Breast epithelium (tissue), 4 donors: Measurements from ENCODE around the gene PXDN. TPM values are rescaled to one million over a fixed set of nuclear protein-coding genes. Genes with fewer than 3 reads are reported as not detected.

Experiments used
- DNase-seq, 2 donors: peaks; one replicate each; pipeline ENCODE4 v3.0.0-alpha.2; 2019; ENCODE audit warnings: low spot score in 2 of 2
- H3K27ac ChIP-seq, 2 donors: fragments of 200-600 bp; sonication (generic) in 1 of 2; one replicate each; pipeline ENCODE4 v1.5.1; 2016 to 2019; ENCODE audit warnings: mild to moderate bottlenecking in 1 of 2
- H3K27me3 ChIP-seq, 2 donors: fragments of 200-600 bp; sonication (generic) in 1 of 2; one replicate each; pipeline versions ENCODE4 v1.5.1 to v1.6.0; 2017 to 2019; ENCODE audit warnings: control low read depth in 1 of 2, mild to moderate bottlenecking in 1 of 2
- H3K36me3 ChIP-seq: fragments of 200-600 bp; one replicate; pipeline ENCODE4 v1.5.1; 2019
- H3K4me1 ChIP-seq, 2 donors: fragments of 200-600 bp; sonication (generic); one replicate each; pipeline ENCODE4 v1.5.1; 2016 to 2019; ENCODE audit warnings: control low read depth in 1 of 2
- H3K4me3 ChIP-seq, 3 donors: fragments of 200-600 bp; sonication (generic); 1 replicate in 2 of 3; 2 replicates in 1 of 3; pipeline ENCODE4 v1.5.1; 2016 to 2019; ENCODE audit warnings: mild to moderate bottlenecking in 3 of 3, moderate library complexity in 2 of 3
- H3K9me3 ChIP-seq, 2 donors: fragments of 200-600 bp; sonication (generic) in 1 of 2; one replicate each; pipeline ENCODE4 v1.5.1; 2016 to 2019; ENCODE audit warnings: control low read depth in 1 of 2
- CTCF ChIP-seq, 3 donors: fragments of 450-650 bp; IDR thresholded peaks; one replicate each; pipeline ENCODE4 v1.5.1; 2016 to 2017; ENCODE audit warnings: antibody characterized with exemption in 3 of 3, mild to moderate bottlenecking in 3 of 3, moderate library complexity in 3 of 3
- POLR2A ChIP-seq: fragments of 450-650 bp; IDR thresholded peaks from one replicate; pipeline ENCODE4 v1.6.1; 2016; ENCODE audit warnings: antibody characterized with exemption, mild to moderate bottlenecking, moderate library complexity
- POLR2AphosphoS5 ChIP-seq, 3 donors: sonication (generic); formaldehyde crosslinking; IDR thresholded peaks; one replicate each; pipeline ENCODE4 v1.6.1; 2017; ENCODE audit warnings: antibody characterized with exemption in 3 of 3
- intact Hi-C: fragments of 100-400 bp; cut with DNase I; formaldehyde crosslinking; loops from one replicate; pipeline ENCODE4 v1.15.1; 2023; ENCODE audit warnings: low total_unique reads
- total RNA-seq, 3 donors: library from RNA; depleted of rRNA; stranded (reverse); fragments of >200 nt; gene quantifications; one replicate each; pipeline ENCODE4 v1.1.0, GENCODE V29; 2016

The PXDN gene
- total RNA-seq, 3 donors from 2014 or later = 42.4 to 108 (median 64.2) TPM

DNA sequence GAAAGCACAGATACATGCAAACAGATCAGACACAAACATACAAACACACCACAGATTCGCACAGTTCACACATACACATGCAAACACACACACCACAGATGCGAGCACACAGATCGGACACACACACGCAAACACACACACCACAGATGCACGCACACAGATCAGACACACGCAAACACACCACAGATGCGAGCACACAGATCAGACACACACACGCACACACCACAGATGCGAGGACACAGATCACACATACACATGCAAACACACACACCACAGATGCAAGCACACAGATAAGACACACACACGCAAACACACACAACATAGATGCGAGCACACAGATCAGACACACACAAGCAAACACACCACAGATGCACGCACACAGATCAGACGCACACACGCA is 149.0 kb downstream of the PXDN start:
- no peak overlapping the region for H3K27ac ChIP-seq
- H3K9me3 ChIP-seq = no peaks in the 10 kb centered on the region
- H3K4me3 ChIP-seq = no peak overlapping the region
- H3K4me1 ChIP-seq = peaks cover 0 to 4% of the 10 kb centered on the region in 2 donors
- no peaks in the 10 kb centered on the region for H3K36me3 ChIP-seq
- DNase-seq = no peak
- no peaks in the 10 kb centered on the region for H3K27me3 ChIP-seq
- intact Hi-C loops = no loop called here
- TF ChIP-seq CTCF (IDR thresholded peaks at IDR 0.05) (no peak), POLR2A (no peak), POLR2AphosphoS5 (IDR thresholded peaks at IDR 0.05) (no peak)

- Histone ChIP-seq H3K4me1 (peaks cover 0 to 4% of the 10 kb centered on the region in 2 donors), H3K36me3 (no peaks in the 10 kb centered on the region), H3K27me3 (no peaks in the 10 kb centered on the region), H3K9me3 (no peaks in the 10 kb centered on the region), H3K4me3 (no peak overlapping the region), H3K27ac (peak overlapping the region in 1 of 2 donors; percentile 61)
- intact Hi-C loops = no loop called here
- TF ChIP-seq CTCF (IDR thresholded peaks at IDR 0.05) (no peak), POLR2A (no peak), POLR2AphosphoS5 (IDR thresholded peaks at IDR 0.05) (no peak)
- no peak for DNase-seq
These were observed 149.7 kb downstream of the PXDN start for GRCh38 chr2:1594373-1595171.

DNA sequence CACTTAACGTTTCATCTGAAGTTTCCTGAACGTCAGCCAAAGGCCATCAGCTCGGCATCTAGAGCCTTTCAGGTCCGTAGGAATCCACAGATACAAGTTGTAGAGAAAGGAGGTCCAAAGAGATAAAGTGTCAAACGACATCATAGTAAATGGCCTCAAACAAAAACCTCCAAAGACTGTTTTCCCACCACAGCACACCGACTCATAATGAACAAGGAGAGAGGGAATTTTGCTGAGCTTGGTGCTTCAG is 150.3 kb downstream of the PXDN start:
- H3K27ac ChIP-seq = peak overlapping the region; percentile 61 to 64
- no peak overlapping the region for H3K4me3 ChIP-seq
- no peaks in the 10 kb centered on the region for H3K27me3 ChIP-seq
- TF ChIP-seq POLR2AphosphoS5 (IDR thresholded peaks at IDR 0.05) (no peak), CTCF (IDR thresholded peaks at IDR 0.05) (no peak), POLR2A (no peak)
- no peaks in the 10 kb centered on the region for H3K36me3 ChIP-seq
- no peak for DNase-seq
- intact Hi-C loops = no loop called here
- no peaks in the 10 kb centered on the region for H3K9me3 ChIP-seq
- peaks cover 0 to 4% of the 10 kb centered on the region in 2 donors for H3K4me1 ChIP-seq

DNA sequence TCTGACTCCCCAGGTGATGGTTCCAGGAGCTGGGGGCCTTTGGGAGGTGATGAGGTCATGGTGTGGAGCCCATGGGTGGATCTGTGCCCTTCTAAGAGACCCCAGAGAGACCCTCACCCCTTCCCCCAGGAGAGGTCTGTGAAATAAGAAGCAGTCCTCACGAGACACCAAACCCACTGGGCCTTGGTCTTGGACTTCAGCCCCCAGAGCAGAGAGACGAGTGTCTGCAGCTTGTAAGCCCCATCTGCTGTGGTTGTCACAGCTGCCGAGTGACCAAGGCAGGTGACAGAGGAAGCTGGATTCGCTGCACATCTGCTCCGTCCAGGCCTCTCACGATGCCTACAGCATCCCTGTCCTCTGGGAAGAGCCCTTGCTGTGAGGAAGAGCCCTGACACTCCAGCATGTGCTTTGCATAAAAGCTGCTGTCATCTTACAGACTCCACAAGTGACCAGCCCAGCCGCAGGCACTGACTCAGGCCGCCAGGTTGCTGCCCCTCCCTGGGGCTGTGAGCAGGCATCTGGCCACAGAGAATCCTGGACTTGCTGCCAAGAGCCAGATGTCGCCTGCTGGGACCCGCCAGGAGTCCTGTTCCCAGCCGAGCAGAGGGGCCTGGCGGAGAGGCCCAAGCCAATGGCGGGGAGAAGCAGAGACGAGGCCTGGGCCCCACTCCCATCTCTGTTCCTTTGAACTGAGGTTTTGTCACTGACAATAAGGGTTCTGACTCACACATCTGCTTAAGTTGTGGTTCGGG is 150.8 kb downstream of the PXDN start:
- DNase-seq = no peak
- TF ChIP-seq POLR2A (no peak), CTCF (IDR thresholded peaks at IDR 0.05) (no peak), POLR2AphosphoS5 (IDR thresholded peaks at IDR 0.05) (peak in 1 of 3 donors; percentile 6)
- peak overlapping the region; percentile 61 to 64 for H3K27ac ChIP-seq
- no peaks in the 10 kb centered on the region for H3K27me3 ChIP-seq
- H3K4me1 ChIP-seq = peaks cover 0 to 4% of the 10 kb centered on the region in 2 donors
- H3K4me3 ChIP-seq = no peak overlapping the region
- intact Hi-C loops = no loop called here
- no peaks in the 10 kb centered on the region for H3K36me3 ChIP-seq
- H3K9me3 ChIP-seq = no peaks in the 10 kb centered on the region
